HepG2 (cell line): ENCODE results near the gene SYT8.

Experiments
- BCL6 ChIP-seq: IDR thresholded peaks from 2 replicates; pipeline ENCODE4 v1.6.1; 2016; ENCODE audit warnings: missing genetic modification reagents, missing compliant biosample characterization
- GABPA ChIP-seq, 2 experiments: IDR thresholded peaks; 2 replicates each; pipeline ENCODE4 v1.6.1; 2011 to 2016; ENCODE audit warnings: low read depth in 2 of 2, low read length in 1 of 2, missing biosample characterization in 1 of 2, missing genetic modification characterization in 1 of 2
- GTF2F1 ChIP-seq: fragments of 150-350 bp; IDR thresholded peaks from 2 replicates; pipeline ENCODE4 v1.6.1; 2014; ENCODE audit warnings: low read length
- HNRNPUL1 ChIP-seq: fragments of 200-400 bp; formaldehyde crosslinking; IDR thresholded peaks from 2 replicates; pipeline ENCODE4 v1.6.1; 2017; ENCODE audit warnings: low read depth, mild to moderate bottlenecking, low read length, moderate library complexity
- KMT2B ChIP-seq: IDR thresholded peaks from 2 replicates; pipeline ENCODE4 v1.6.1; 2016; ENCODE audit warnings: missing genetic modification reagents, missing compliant biosample characterization
- PTBP1 ChIP-seq: fragments of 200-400 bp; formaldehyde crosslinking; IDR thresholded peaks from 2 replicates; pipeline ENCODE4 v1.6.1; 2018; ENCODE audit warnings: low read length, low read depth; ENCODE audit not compliant: poor library complexity, severe bottlenecking
- ZNF24 ChIP-seq: fragments of 450-650 bp; IDR thresholded peaks from 2 replicates; pipeline ENCODE4 v1.6.1; 2017; ENCODE audit warnings: antibody characterized with exemption, mild to moderate bottlenecking
- ZNF274 ChIP-seq: sonication (generic); formaldehyde crosslinking; IDR thresholded peaks from 2 replicates; pipeline ENCODE4 v1.5.1; 2020; ENCODE audit warnings: mild to moderate bottlenecking, missing genetic modification reagents
- ZNF558 ChIP-seq: sonication (generic); formaldehyde crosslinking; IDR thresholded peaks from 2 replicates; pipeline ENCODE4 v1.9.0; 2022; ENCODE audit warnings: mild to moderate bottlenecking, missing genetic modification reagents, borderline replicate concordance
- ZNF777 ChIP-seq: sonication (generic); formaldehyde crosslinking; IDR thresholded peaks from 2 replicates; pipeline ENCODE4 v1.4.0; 2020; ENCODE audit warnings: missing genetic modification reagents

DNA sequence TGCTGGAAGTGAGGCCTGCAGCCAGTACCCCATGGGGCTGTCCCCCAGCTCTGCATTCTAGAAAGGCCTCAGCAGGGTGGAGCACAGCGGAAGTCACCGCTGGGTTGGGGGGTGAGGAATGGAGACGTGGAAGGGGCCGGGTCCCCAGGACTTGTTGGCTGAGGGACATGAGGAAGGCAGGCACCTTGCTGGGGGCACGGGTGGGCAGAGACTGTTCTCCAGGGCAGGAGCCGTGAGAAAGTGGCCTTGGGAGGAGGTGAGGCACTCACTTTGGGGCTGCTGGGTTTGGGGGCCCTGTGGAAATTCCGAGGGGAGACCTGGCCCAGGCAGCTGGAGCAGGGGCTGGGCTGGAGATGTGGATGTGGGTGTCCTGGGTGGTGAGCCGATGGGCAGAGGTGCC, 9.0 kb downstream of the SYT8 start:
- TF ChIP-seq PTBP1 (no peak), KMT2B (CRISPR knock-in tag) (no peak), GABPA (IDR thresholded peaks at IDR 0.05; ENCODE audit: low read depth, low read length) (no peak), GABPA (CRISPR knock-in tag; IDR thresholded peaks at IDR 0.05; ENCODE audit: low read depth) (no peak), BCL6 (CRISPR knock-in tag) (no peak), ZNF274 (CRISPR knock-in tag) (no peak), GTF2F1 (no peak), HNRNPUL1 (no peak), ZNF558 (CRISPR knock-in tag) (no peak), ZNF777 (CRISPR knock-in tag) (no peak), ZNF24 (no peak)
